ENCODE data around the gene GH1. TPM values are rescaled to one million over a fixed set of nuclear protein-coding genes. Genes with fewer than 3 reads are reported as not detected.
A peak's percentile ranks its signal among the peaks of the same experiment; 100 is the strongest.
"Not testable (repeated sequence)": the region's sequence is repeated elsewhere in the genome, so short reads cannot be mapped to it uniquely, and the experiment has no call there.

Gene GH1
- total RNA-seq, 1 donor from 2014 or later = not detected

GRCh38 chr17:63894821-63895220, 23.8 kb downstream of the GH1 start:
- H3K4me3 Mint-ChIP-seq; H3K4me1 Mint-ChIP-seq; H3K27me3 Mint-ChIP-seq (ENCODE audit: low read depth); DNase-seq (ENCODE audit: low spot score in 2 of 2, unreplicated experiment in 2 of 2); H3K27ac Mint-ChIP-seq; H3K36me3 Mint-ChIP-seq; H3K9me3 Mint-ChIP-seq: not testable (repeated sequence)

DNA sequence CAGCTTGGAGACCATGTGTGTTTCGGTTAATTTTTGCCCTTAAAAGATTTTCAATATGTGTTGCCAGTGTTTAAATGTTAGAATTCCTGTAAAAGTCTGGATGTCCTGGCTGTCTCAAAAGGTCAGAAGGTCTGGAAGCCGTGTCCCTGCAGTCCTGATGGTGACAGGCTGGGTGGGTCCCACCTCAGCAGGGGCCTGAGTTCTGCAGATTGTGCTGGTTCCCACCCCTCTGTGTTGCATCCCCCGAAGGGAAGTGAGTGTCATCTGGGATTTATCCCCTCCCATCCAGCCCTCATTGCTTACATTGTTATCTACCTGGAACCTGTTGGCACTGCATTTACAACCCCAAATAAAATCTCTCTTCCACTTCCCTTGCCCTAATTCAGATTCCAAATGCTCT, 24.6 kb downstream of the GH1 start:
- not testable (repeated sequence) for DNase-seq (ENCODE audit: low spot score in 2 of 2, unreplicated experiment in 2 of 2); H3K27ac Mint-ChIP-seq; H3K4me3 Mint-ChIP-seq; H3K9me3 Mint-ChIP-seq; H3K36me3 Mint-ChIP-seq; H3K4me1 Mint-ChIP-seq; H3K27me3 Mint-ChIP-seq (ENCODE audit: low read depth)

GRCh38 chr17:63892316-63893037, 26.2 kb downstream of the GH1 start:
- DNase-seq (ENCODE audit: low spot score in 2 of 2, unreplicated experiment in 2 of 2); H3K9me3 Mint-ChIP-seq; H3K27me3 Mint-ChIP-seq (ENCODE audit: low read depth): not testable (repeated sequence)

DNA sequence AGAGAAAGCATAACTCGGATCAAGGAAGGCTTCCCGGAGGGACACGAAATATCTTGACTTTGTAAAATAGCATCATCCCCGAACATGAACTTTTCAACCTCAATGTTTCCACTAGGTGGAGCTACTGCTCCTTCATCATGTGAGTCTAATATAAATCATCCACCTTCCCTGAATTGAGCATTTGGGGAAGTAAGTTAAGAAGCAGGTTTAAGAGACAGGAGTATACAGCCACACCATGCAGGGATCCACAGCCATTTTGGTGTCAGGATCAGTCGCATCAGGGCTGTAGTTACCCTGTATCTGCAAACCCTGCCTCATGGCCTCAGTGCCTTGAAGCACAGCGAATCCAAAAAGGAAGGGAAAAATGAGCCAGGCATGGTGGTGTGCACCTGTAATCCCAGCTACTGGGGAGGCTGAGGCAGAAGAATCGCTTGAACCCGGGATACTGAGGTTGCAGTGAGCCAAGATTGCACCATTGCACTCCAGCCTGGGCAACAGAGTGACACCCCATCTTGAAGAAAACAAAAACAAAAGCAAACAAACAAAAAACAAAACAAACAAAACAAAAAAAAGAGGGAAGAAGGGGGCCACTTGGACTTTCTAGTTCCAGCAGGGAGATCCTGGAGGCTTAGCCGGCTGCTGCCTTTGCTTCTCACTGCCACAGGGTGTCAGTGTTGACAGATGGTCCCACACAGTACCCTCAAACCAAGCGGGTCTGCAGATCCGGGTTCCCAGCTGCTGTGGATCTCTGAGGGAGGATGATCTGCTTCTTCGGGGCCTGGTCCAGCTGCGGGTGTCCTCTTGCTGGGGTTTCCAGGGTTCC, 29.4 kb downstream of the GH1 start:
- DNase-seq (ENCODE audit: low spot score in 2 of 2, unreplicated experiment in 2 of 2); H3K9me3 Mint-ChIP-seq; H3K36me3 Mint-ChIP-seq; H3K27me3 Mint-ChIP-seq (ENCODE audit: low read depth); H3K27ac Mint-ChIP-seq; H3K4me3 Mint-ChIP-seq: not testable (repeated sequence)
- TF ChIP-seq, protein P1, sequence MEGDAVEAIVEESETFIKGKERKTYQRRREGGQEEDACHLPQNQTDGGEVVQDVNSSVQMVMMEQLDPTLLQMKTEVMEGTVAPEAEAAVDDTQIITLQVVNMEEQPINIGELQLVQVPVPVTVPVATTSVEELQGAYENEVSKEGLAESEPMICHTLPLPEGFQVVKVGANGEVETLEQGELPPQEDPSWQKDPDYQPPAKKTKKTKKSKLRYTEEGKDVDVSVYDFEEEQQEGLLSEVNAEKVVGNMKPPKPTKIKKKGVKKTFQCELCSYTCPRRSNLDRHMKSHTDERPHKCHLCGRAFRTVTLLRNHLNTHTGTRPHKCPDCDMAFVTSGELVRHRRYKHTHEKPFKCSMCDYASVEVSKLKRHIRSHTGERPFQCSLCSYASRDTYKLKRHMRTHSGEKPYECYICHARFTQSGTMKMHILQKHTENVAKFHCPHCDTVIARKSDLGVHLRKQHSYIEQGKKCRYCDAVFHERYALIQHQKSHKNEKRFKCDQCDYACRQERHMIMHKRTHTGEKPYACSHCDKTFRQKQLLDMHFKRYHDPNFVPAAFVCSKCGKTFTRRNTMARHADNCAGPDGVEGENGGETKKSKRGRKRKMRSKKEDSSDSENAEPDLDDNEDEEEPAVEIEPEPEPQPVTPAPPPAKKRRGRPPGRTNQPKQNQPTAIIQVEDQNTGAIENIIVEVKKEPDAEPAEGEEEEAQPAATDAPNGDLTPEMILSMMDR (IDR thresholded peaks at IDR 0.05; ENCODE audit: unreplicated experiment) = peak; percentile 53
- peaks cover 12% of the 10 kb centered on the region for H3K4me1 Mint-ChIP-seq

More at GRCh38 chr17:63892316-63893037, 26.2 kb downstream of the GH1 start:
- not testable (repeated sequence) for H3K36me3 Mint-ChIP-seq, H3K27ac Mint-ChIP-seq, H3K4me3 Mint-ChIP-seq
- peaks cover 12% of the 10 kb centered on the region for H3K4me1 Mint-ChIP-seq

DNA sequence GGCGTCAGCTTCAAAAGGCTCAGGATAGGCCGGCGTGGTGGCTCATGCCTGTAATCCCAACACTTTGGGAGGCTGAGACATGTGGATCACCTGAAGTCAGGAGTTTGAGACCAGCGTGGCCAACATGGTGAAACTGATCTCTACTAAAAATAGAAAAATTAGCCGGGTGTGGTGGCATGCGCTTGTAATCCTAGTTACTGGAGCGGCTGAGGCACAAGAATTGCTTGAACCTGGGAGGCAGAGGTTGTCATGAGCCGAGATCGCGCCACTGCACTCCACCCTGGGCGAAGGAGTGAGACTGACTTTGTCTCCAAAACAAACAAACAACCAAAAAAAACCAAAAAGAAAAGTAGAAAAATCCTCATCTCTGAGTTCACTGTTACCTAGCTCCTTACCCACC, 33.5 kb downstream of the GH1 start:
- H3K4me1 Mint-ChIP-seq; H3K4me3 Mint-ChIP-seq; H3K9me3 Mint-ChIP-seq; H3K27ac Mint-ChIP-seq; H3K27me3 Mint-ChIP-seq (ENCODE audit: low read depth); H3K36me3 Mint-ChIP-seq; DNase-seq (ENCODE audit: low spot score in 2 of 2, unreplicated experiment in 2 of 2): not testable (repeated sequence)

GRCh38 chr17:63882626-63883126, 36.0 kb downstream of the GH1 start:
- H3K4me1 Mint-ChIP-seq; H3K36me3 Mint-ChIP-seq; DNase-seq (ENCODE audit: low spot score in 2 of 2, unreplicated experiment in 2 of 2); H3K27ac Mint-ChIP-seq; H3K4me3 Mint-ChIP-seq; H3K9me3 Mint-ChIP-seq: not testable (repeated sequence)
- H3K27me3 Mint-ChIP-seq (ENCODE audit: low read depth) = peaks cover 15% of the 10 kb centered on the region

- no peak within 1 kb of the TSS for H3K4me3 Mint-ChIP-seq
- H3K27me3 Mint-ChIP-seq (ENCODE audit: low read depth) = peaks cover 19% of the 10 kb centered on the region
- DNase-seq (ENCODE audit: low spot score in 2 of 2, unreplicated experiment in 2 of 2) = peak in 1 of 2 experiments; percentile 73
- no peak within 1 kb of the TSS for H3K27ac Mint-ChIP-seq
- H3K9me3 Mint-ChIP-seq = no peaks in the 10 kb centered on the region
- H3K4me1 Mint-ChIP-seq = no peaks in the 10 kb centered on the region
- TF ChIP-seq, protein P1 (IDR thresholded peaks at IDR 0.05; ENCODE audit: unreplicated experiment) = peak; percentile 62
- H3K36me3 Mint-ChIP-seq = no peaks in the 10 kb centered on the region
These were observed 36.6 kb downstream of the GH1 start, which contains the start of gene GH2 for GRCh38 chr17:63881935-63882601. Gene GH2 (minus strand): TSS chr17:63881944. CDS start chr17:63881801, 143 bp downstream.

DNA sequence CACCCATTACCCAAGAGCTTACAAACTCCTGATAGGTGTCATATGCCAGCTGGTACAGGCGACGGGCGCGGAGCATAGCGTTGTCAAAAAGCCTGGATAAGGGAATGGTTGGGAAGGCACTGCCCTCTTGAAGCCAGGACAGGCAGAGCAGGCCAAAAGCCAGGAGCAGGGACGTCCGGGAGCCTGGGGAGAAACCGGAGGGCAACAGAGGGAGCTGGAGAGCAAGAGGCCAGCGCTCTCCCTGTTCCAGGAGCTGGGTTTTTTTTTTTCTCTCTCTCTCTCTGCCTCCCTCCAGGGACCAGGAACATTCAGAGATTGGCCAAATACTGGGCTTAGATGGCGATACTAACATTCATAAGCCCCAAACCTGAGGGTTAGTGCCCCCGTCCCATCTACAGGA, 37.3 kb downstream of the GH1 start:
- H3K27me3 Mint-ChIP-seq (ENCODE audit: low read depth) = peaks cover 20% of the 10 kb centered on the region
- H3K9me3 Mint-ChIP-seq; DNase-seq (ENCODE audit: low spot score in 2 of 2, unreplicated experiment in 2 of 2); H3K36me3 Mint-ChIP-seq; H3K4me1 Mint-ChIP-seq; H3K27ac Mint-ChIP-seq; H3K4me3 Mint-ChIP-seq: not testable (repeated sequence)
